Measurements from ENCODE around the gene COPG1. TPM values are rescaled to one million over a fixed set of nuclear protein-coding genes. Genes with fewer than 3 reads are reported as not detected.

COPG1 gene
- total and polyA plus RNA-seq, 2 of the 13 experiments (the other 11 are each of a cell fraction or from before 2014, with no cell fraction given) = 98.6 to 166 TPM

DNA sequence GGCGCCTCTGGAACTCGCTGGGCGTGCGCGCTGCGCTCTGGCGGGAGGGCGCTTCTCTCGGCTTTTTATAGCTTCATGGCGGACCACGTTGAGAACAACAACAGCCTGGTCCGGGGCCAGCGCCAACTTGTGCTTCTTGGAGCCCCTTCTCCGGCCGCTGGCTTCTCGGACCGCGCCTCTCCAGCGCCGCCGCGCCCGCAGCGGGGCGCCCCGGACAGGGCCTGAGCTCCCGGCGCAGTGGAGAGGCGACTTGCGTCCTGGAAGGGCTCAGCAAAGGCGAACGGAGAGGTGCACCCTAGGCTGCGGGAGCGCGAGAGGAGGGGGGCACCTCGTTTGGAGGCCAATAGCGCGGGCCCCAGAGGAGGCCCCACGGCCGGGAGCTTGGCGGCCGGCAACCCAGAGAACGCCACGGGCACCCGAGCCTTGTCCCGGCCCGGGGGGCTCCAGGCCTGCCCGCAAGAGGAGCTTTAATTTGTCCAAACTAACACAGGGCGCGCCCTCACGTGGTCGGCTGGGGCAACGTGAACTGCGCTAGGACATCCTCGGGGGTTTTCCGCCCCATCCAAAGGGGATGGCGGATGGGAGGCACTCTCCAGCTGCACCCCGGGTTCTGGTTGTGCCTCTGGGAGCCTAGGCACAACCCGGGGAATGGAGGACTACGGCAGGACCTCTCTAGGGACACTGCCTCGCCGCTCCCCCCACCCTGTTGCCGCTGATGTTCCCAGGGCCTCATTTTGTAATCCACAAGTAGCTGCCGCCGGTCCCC is 67.0 kb downstream of the COPG1 start (continued):
- TF ChIP-seq NFKB2 (CRISPR knock-in tag; IDR thresholded peaks at IDR 0.05; ENCODE audit: borderline replicate concordance) (peak; percentile 34; the same call in 1 of the 2 replicates), ARNTL (CRISPR knock-in tag; IDR thresholded peaks at IDR 0.05) (no peak; the same call in 1 of the 2 replicates), SAFB2 (CRISPR knock-in tag; IDR thresholded peaks at IDR 0.05; ENCODE audit: borderline replicate concordance, low read depth) (no peak), KDM2A (CRISPR knock-in tag; IDR thresholded peaks at IDR 0.05; ENCODE audit: borderline replicate concordance, low read depth) (peak; percentile 90), ZNF263 (CRISPR knock-in tag; IDR thresholded peaks at IDR 0.05) (no peak), ZNF777 (CRISPR knock-in tag; IDR thresholded peaks at IDR 0.05) (peak; percentile 69), RAD21 (CRISPR knock-in tag; IDR thresholded peaks at IDR 0.05) (0 out of 2 replicates have a peak, but pooled peaks have one; percentile 13), PRPF4 (IDR thresholded peaks at IDR 0.05; ENCODE audit: low read depth, low read length, poor library complexity, severe bottlenecking) (no peak), JDP2 (CRISPR knock-in tag; IDR thresholded peaks at IDR 0.05; ENCODE audit: borderline replicate concordance) (no peak), ISL2 (CRISPR knock-in tag; IDR thresholded peaks at IDR 0.05) (peak; percentile 46; the same call in 1 of the 2 replicates), RELA (CRISPR knock-in tag; IDR thresholded peaks at IDR 0.05) (no peak), ISX (CRISPR knock-in tag; conservative IDR thresholded peaks at IDR 0.05) (no peak), ZNF746 (CRISPR knock-in tag; IDR thresholded peaks at IDR 0.05) (no peak; the same call in 1 of the 2 replicates), ZNF510 (CRISPR knock-in tag; IDR thresholded peaks at IDR 0.05; ENCODE audit: low read depth) (peak; percentile 54; the same call in 1 of the 2 replicates), SP140L (CRISPR knock-in tag; IDR thresholded peaks at IDR 0.05; ENCODE audit: borderline replicate concordance) (no peak), SATB2 (CRISPR knock-in tag; IDR thresholded peaks at IDR 0.05) (peak; percentile 69; the same call in 1 of the 2 replicates), HOXA7 (CRISPR knock-in tag; IDR thresholded peaks at IDR 0.05) (no peak), ZNF564 (CRISPR knock-in tag; IDR thresholded peaks at IDR 0.05) (no peak), ZNF773 (CRISPR knock-in tag; IDR thresholded peaks at IDR 0.05; ENCODE audit: borderline replicate concordance) (no peak), ZNF160 (CRISPR knock-in tag; IDR thresholded peaks at IDR 0.05) (no peak), FOXP1 (IDR thresholded peaks at IDR 0.05) (no peak), FOXP1 (CRISPR knock-in tag; IDR thresholded peaks at IDR 0.05) (peak; percentile 57), POLR2AphosphoS5 (IDR thresholded peaks at IDR 0.05; ENCODE audit: low read depth, low read length) (peak; percentile 99), ZNF20 (CRISPR knock-in tag; IDR thresholded peaks at IDR 0.05) (no peak; the same call in 1 of the 2 replicates)
- TF ChIP-seq, protein P1, sequence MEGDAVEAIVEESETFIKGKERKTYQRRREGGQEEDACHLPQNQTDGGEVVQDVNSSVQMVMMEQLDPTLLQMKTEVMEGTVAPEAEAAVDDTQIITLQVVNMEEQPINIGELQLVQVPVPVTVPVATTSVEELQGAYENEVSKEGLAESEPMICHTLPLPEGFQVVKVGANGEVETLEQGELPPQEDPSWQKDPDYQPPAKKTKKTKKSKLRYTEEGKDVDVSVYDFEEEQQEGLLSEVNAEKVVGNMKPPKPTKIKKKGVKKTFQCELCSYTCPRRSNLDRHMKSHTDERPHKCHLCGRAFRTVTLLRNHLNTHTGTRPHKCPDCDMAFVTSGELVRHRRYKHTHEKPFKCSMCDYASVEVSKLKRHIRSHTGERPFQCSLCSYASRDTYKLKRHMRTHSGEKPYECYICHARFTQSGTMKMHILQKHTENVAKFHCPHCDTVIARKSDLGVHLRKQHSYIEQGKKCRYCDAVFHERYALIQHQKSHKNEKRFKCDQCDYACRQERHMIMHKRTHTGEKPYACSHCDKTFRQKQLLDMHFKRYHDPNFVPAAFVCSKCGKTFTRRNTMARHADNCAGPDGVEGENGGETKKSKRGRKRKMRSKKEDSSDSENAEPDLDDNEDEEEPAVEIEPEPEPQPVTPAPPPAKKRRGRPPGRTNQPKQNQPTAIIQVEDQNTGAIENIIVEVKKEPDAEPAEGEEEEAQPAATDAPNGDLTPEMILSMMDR (CRISPR knock-in tag; IDR thresholded peaks at IDR 0.05) = peak; percentile 78
- TF ChIP-seq, protein P2, sequence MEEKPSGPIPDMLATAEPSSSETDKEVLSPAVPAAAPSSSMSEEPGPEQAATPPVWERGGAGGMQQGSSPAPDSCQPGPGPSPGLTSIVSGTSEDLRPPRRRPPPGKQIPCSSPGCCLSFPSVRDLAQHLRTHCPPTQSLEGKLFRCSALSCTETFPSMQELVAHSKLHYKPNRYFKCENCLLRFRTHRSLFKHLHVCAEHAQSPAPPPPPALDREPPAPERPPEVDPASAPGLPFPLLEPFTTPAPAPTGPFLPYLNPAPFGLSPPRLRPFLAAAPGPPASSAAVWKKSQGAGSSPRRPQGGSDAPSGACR (CRISPR knock-in tag; IDR thresholded peaks at IDR 0.05) = 0 out of 2 replicates have a peak, but pooled peaks have one; percentile 54
- TF ChIP-seq, protein P3, sequence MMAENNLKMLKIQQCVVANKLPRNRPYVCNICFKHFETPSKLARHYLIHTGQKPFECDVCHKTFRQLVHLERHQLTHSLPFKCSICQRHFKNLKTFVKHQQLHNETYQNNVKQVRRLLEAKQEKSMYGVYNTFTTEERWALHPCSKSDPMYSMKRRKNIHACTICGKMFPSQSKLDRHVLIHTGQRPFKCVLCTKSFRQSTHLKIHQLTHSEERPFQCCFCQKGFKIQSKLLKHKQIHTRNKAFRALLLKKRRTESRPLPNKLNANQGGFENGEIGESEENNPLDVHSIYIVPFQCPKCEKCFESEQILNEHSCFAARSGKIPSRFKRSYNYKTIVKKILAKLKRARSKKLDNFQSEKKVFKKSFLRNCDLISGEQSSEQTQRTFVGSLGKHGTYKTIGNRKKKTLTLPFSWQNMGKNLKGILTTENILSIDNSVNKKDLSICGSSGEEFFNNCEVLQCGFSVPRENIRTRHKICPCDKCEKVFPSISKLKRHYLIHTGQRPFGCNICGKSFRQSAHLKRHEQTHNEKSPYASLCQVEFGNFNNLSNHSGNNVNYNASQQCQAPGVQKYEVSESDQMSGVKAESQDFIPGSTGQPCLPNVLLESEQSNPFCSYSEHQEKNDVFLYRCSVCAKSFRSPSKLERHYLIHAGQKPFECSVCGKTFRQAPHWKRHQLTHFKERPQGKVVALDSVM (CRISPR knock-in tag; IDR thresholded peaks at IDR 0.05) = 0 out of 2 replicates have a peak, but pooled peaks have one; percentile 55
